Sigmoid colon (tissue), 4 donors: ENCODE data around the gene ZG16.

Experiments used
- EP300 ChIP-seq, 4 donors: sonication (generic); formaldehyde crosslinking; IDR thresholded peaks; one replicate each; pipeline ENCODE4 v1.6.1; 2017; ENCODE audit warnings: antibody characterized with exemption in 4 of 4
- POLR2A ChIP-seq, 2 donors: fragments of 450-650 bp; IDR thresholded peaks; one replicate each; pipeline ENCODE4 v1.6.1; 2016; ENCODE audit warnings: antibody characterized with exemption in 2 of 2, mild to moderate bottlenecking in 2 of 2, moderate library complexity in 2 of 2
- POLR2AphosphoS5 ChIP-seq, 4 donors: sonication (generic); formaldehyde crosslinking; IDR thresholded peaks; one replicate each; pipeline ENCODE4 v1.6.1; 2017; ENCODE audit warnings: antibody characterized with exemption in 4 of 4
- TF ChIP-seq, protein P1 (sequence below), 4 experiments: fragments of 450-650 bp in 3 of 4; fragments of 200-600 bp in 1 of 4; IDR thresholded peaks; one replicate each; pipeline ENCODE4 v1.5.1; 2016 to 2019; ENCODE audit warnings: antibody characterized with exemption in 4 of 4, mild to moderate bottlenecking in 3 of 4, moderate library complexity in 2 of 4

DNA sequence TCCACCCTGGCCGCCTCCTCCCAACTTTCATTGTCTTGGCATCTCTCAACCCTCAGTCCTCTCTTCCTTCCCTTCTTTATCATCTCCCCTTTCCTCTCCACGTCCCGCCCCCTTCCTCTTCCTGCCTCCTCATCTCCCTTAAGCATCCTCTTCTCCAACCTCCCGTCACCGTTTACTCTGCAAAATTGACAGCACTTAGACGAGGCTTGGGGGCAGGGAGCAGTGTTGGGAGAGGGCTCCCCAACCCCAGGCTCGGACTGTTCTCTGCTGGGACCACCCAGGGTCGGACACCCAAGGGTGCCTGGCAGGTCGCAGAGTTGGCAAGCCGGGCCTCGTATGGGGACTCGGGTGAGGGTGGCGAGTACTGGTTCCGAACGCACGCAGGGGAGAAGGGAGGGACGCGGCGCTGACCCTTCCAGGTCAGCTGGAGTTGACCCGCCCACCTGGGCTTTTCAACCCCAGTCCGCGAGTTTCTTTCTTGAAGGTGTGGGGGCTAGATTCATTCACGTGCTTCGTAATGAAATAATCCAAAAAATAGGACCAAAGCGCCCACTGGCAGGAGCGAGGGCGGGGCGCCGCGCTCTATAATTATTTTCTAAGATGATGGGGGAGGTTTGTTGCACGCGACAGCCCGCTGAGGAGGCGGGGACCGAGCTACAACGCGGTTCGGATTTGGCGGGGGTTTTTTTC is 37.1 kb downstream of the ZG16 start:
- TF ChIP-seq, protein P1, sequence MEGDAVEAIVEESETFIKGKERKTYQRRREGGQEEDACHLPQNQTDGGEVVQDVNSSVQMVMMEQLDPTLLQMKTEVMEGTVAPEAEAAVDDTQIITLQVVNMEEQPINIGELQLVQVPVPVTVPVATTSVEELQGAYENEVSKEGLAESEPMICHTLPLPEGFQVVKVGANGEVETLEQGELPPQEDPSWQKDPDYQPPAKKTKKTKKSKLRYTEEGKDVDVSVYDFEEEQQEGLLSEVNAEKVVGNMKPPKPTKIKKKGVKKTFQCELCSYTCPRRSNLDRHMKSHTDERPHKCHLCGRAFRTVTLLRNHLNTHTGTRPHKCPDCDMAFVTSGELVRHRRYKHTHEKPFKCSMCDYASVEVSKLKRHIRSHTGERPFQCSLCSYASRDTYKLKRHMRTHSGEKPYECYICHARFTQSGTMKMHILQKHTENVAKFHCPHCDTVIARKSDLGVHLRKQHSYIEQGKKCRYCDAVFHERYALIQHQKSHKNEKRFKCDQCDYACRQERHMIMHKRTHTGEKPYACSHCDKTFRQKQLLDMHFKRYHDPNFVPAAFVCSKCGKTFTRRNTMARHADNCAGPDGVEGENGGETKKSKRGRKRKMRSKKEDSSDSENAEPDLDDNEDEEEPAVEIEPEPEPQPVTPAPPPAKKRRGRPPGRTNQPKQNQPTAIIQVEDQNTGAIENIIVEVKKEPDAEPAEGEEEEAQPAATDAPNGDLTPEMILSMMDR (IDR thresholded peaks at IDR 0.05): no peak
- TF ChIP-seq POLR2A (IDR thresholded peaks at IDR 0.05) (no peak), EP300 (IDR thresholded peaks at IDR 0.05) (no peak), POLR2AphosphoS5 (IDR thresholded peaks at IDR 0.05) (no peak)
